Gastrocnemius medialis (tissue), 4 donors: ENCODE measurements around the gene ZNF304.

ENCODE experiments used
- POLR2A ChIP-seq, 2 donors: fragments of 450-650 bp; IDR thresholded peaks; one replicate each; pipeline ENCODE4 v1.6.1; 2017; ENCODE audit warnings: antibody characterized with exemption in 2 of 2, mild to moderate bottlenecking in 2 of 2, moderate library complexity in 2 of 2
- TF ChIP-seq, protein P1 (sequence below), 5 experiments: fragments of 450-650 bp in 3 of 5; fragments of 200-600 bp in 2 of 5; sonication (generic) in 2 of 5; IDR thresholded peaks in 4 of 5; conservative IDR thresholded peaks in 1 of 5; 1 replicate in 4 of 5; 2 replicates in 1 of 5; pipeline ENCODE4 v1.5.1; 2016 to 2019; ENCODE audit warnings: antibody characterized with exemption in 5 of 5, mild to moderate bottlenecking in 3 of 5, moderate library complexity in 3 of 5

- TF ChIP-seq, protein P1, sequence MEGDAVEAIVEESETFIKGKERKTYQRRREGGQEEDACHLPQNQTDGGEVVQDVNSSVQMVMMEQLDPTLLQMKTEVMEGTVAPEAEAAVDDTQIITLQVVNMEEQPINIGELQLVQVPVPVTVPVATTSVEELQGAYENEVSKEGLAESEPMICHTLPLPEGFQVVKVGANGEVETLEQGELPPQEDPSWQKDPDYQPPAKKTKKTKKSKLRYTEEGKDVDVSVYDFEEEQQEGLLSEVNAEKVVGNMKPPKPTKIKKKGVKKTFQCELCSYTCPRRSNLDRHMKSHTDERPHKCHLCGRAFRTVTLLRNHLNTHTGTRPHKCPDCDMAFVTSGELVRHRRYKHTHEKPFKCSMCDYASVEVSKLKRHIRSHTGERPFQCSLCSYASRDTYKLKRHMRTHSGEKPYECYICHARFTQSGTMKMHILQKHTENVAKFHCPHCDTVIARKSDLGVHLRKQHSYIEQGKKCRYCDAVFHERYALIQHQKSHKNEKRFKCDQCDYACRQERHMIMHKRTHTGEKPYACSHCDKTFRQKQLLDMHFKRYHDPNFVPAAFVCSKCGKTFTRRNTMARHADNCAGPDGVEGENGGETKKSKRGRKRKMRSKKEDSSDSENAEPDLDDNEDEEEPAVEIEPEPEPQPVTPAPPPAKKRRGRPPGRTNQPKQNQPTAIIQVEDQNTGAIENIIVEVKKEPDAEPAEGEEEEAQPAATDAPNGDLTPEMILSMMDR (IDR thresholded peaks at IDR 0.05 in 4 of 5, conservative IDR thresholded peaks at IDR 0.05 in 1 of 5) = peak in 4 of 5 experiments; percentile 36 to 54 (median 44)
- no peak for TF ChIP-seq POLR2A (IDR thresholded peaks at IDR 0.05)
These were observed 55.5 kb downstream of the ZNF304 start for GRCh38 chr19:57406516-57407123.
